OCI-LY3 (cell line): Measurements from ENCODE around the gene INSC.

Experiments used
- CTCF ChIP-seq: fragments of 200-600, 300-600 bp; sonication (generic); IDR thresholded peaks from 2 replicates; pipeline ENCODE4 v1.5.1; 2014; ENCODE audit warnings: antibody characterized with exemption, low read length, low read depth
- EZH2phosphoT487 ChIP-seq: fragments of 200-600 bp; shearing (Covaris generic); IDR thresholded peaks from 2 replicates; pipeline ENCODE4 v1.6.1; 2018; ENCODE audit warnings: antibody characterized with exemption, mixed run types, low read depth

DNA sequence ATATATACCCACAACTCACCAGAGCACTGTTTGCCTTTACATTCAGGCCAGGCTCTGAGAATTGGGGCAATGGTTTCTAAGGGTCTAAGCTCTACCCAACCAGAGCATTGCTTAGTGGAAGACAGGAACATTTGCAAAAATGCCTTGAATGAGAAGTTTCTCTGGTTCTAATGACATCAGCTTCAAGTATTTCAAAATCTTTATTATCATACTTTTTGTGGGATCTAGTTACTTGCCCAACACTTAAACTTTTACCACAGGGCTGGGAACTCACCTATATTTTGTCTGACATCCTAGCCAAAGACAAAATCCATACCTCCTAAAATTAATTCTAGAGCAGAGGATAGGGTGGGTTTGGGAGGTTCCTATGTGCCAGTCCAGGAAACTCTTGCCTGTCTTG lies 51.5 kb downstream of the INSC start:
- TF ChIP-seq CTCF = no peak
- no peak for TF ChIP-seq EZH2phosphoT487
